ENCODE measurements around the gene MRPS10.
A peak's percentile ranks its signal among the peaks of the same experiment; 100 is the strongest.

DNA sequence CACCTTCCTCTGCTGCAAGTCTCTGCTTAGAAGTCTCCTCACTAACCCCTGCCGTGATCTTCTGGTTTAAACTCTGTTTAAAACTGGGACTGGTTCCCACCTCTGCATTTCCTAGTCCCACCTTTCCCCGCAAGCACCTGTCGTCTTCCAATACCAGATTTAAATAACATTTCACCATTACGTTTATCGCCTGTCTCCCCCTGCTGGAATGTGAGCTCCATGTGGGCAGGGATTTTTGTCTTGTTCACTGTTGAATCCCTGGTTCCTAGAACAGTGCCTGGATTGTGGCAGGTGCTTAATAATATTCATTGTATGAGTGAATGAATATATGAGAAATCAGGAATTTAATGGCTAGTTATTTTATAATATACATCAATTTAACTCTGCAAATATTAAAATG, 41.8 kb downstream of the MRPS10 start:
- TF ChIP-seq ZFX (IDR thresholded peaks at IDR 0.05) (no peak), SIN3A (IDR thresholded peaks at IDR 0.05; ENCODE audit: low read depth) (no peak), YY1 (IDR thresholded peaks at IDR 0.05; ENCODE audit: extremely low read depth, insufficient replicate concordance, low read depth, low read length) (no peak), EZH2phosphoT487 (IDR thresholded peaks at IDR 0.05; ENCODE audit: borderline replicate concordance) (no peak), POLR2AphosphoS5 (IDR thresholded peaks at IDR 0.05; ENCODE audit: low read depth, low read length) (no peak), EGR1 (IDR thresholded peaks at IDR 0.05; ENCODE audit: low read depth) (no peak), SP1 (IDR thresholded peaks at IDR 0.05; ENCODE audit: low read depth) (no peak), RAD21 (IDR thresholded peaks at IDR 0.05; ENCODE audit: low read depth) (peak; percentile 70), JUND (IDR thresholded peaks at IDR 0.05) (no peak)
- TF ChIP-seq, protein P1, sequence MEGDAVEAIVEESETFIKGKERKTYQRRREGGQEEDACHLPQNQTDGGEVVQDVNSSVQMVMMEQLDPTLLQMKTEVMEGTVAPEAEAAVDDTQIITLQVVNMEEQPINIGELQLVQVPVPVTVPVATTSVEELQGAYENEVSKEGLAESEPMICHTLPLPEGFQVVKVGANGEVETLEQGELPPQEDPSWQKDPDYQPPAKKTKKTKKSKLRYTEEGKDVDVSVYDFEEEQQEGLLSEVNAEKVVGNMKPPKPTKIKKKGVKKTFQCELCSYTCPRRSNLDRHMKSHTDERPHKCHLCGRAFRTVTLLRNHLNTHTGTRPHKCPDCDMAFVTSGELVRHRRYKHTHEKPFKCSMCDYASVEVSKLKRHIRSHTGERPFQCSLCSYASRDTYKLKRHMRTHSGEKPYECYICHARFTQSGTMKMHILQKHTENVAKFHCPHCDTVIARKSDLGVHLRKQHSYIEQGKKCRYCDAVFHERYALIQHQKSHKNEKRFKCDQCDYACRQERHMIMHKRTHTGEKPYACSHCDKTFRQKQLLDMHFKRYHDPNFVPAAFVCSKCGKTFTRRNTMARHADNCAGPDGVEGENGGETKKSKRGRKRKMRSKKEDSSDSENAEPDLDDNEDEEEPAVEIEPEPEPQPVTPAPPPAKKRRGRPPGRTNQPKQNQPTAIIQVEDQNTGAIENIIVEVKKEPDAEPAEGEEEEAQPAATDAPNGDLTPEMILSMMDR (IDR thresholded peaks at IDR 0.05 in 2 of 3, conservative IDR thresholded peaks at IDR 0.05 in 1 of 3; ENCODE audit: borderline replicate concordance in 1 of 3, insufficient read depth in 1 of 3, low read depth in 2 of 3, low read length in 2 of 3), result peak; percentile 60 to 68 (median 67); a peak in 5 of 6 replicates
- TF ChIP-seq, protein P2, sequence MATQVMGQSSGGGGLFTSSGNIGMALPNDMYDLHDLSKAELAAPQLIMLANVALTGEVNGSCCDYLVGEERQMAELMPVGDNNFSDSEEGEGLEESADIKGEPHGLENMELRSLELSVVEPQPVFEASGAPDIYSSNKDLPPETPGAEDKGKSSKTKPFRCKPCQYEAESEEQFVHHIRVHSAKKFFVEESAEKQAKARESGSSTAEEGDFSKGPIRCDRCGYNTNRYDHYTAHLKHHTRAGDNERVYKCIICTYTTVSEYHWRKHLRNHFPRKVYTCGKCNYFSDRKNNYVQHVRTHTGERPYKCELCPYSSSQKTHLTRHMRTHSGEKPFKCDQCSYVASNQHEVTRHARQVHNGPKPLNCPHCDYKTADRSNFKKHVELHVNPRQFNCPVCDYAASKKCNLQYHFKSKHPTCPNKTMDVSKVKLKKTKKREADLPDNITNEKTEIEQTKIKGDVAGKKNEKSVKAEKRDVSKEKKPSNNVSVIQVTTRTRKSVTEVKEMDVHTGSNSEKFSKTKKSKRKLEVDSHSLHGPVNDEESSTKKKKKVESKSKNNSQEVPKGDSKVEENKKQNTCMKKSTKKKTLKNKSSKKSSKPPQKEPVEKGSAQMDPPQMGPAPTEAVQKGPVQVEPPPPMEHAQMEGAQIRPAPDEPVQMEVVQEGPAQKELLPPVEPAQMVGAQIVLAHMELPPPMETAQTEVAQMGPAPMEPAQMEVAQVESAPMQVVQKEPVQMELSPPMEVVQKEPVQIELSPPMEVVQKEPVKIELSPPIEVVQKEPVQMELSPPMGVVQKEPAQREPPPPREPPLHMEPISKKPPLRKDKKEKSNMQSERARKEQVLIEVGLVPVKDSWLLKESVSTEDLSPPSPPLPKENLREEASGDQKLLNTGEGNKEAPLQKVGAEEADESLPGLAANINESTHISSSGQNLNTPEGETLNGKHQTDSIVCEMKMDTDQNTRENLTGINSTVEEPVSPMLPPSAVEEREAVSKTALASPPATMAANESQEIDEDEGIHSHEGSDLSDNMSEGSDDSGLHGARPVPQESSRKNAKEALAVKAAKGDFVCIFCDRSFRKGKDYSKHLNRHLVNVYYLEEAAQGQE (IDR thresholded peaks at IDR 0.05; ENCODE audit: low read depth), result no peak
- TF ChIP-seq, protein P3, sequence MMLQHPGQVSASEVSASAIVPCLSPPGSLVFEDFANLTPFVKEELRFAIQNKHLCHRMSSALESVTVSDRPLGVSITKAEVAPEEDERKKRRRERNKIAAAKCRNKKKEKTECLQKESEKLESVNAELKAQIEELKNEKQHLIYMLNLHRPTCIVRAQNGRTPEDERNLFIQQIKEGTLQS (IDR thresholded peaks at IDR 0.05), result no peak
